Motor neuron (in vitro differentiated cells): ENCODE results near the gene BSCL2. TPM values are rescaled to one million over a fixed set of nuclear protein-coding genes. Genes with fewer than 3 reads are reported as not detected.

Experiments used
- ATAC-seq, 8 experiments: fragments of 200-7000 bp; cut with Tn5 transposase; replicated peaks in 6 of 8; 2 replicates each; pipeline ENCODE4 v1.8.0; 2021; ENCODE audit warnings: mild to moderate bottlenecking in 8 of 8, moderate library complexity in 8 of 8
- H3K27ac ChIP-seq, 2 donors: fragments of 250-450 bp; sonication (Bioruptor Pico); 2 replicates each; pipeline ENCODE4 v1.9.0; 2021; ENCODE audit warnings: antibody characterized with exemption in 2 of 2, mild to moderate bottlenecking in 2 of 2, moderate library complexity in 1 of 2
- H3K4me1 ChIP-seq, 2 donors: fragments of 250-450 bp; sonication (Bioruptor Pico); replicated peaks in 1 of 2; 2 replicates each; pipeline ENCODE4 v1.6.1; 2021; ENCODE audit warnings: antibody characterized with exemption in 2 of 2, mild to moderate bottlenecking in 2 of 2, moderate library complexity in 1 of 2
- H3K4me3 ChIP-seq, 5 donors: fragments of 250-450 bp; sonication (Bioruptor Pico); 2 replicates each; pipeline ENCODE4 v1.9.0; 2021; ENCODE audit warnings: antibody characterized with exemption in 5 of 5, mild to moderate bottlenecking in 5 of 5, moderate library complexity in 4 of 5
- WGBS, 10 experiments: fragments of 450-650 bp; shearing (Covaris generic); methylation state at CpG; one replicate each; pipeline ENCODE4 v1.0.0; 2022; 5-methylcytosine and 5-hydroxymethylcytosine counted together
- in situ Hi-C, 9 experiments: fragments of 400-800 bp; cut with MboI; loops; one replicate each; pipeline ENCODE4 v1.15.0; 2021; ENCODE audit warnings: low sequenced_read_pairs in 9 of 9, low pct_unique_long_range_greater_than_20kb in 2 of 9; ENCODE audit not compliant: unreplicated experiment in 9 of 9
- total RNA-seq, 8 experiments: library from RNA; unstranded; fragments of 300-600 nt; gene quantifications; 2 replicates each; pipeline versions ENCODE4 v1.2.3 to v1.2.4, GENCODE V29; 2022

BSCL2 gene
- total RNA-seq, 8 experiments from 2014 or later: 55.0 to 446 (median 341) TPM

- Histone ChIP-seq H3K4me1 (peaks cover 16 to 17% of the 10 kb centered on the region in 2 donors), H3K27ac (no peak overlapping the region), H3K4me3 (no peak overlapping the region)
- WGBS, 10 experiments: 0 to 100% (median 89%) methylated on average over 1 to 2 of the region's 2 CpGs; no CpG with 5 or more reads in 2 of the 10 experiments
- in situ Hi-C loops: no loop called here
- ATAC-seq: no peak
Observed at GRCh38 chr11:62673196-62673525, 34.1 kb downstream of the BSCL2 start.

- Histone ChIP-seq H3K4me1 (peaks cover 14 to 20% of the 10 kb centered on the region in 2 donors), H3K4me3 (peak within 1 kb of the TSS; percentile 45 to 75 (median 66)), H3K27ac (peak within 1 kb of the TSS; percentile 81 to 88)
- peak; percentile 67 to 93 (median 90) for ATAC-seq
- 0 to 13% (median 0%) methylated on average over 1 to 22 of the region's 59 CpGs; no CpG with 5 or more reads in 2 of the 10 experiments for WGBS, 10 experiments
- in situ Hi-C loops: no loop called here
Observed at GRCh38 chr11:62671608-62672389, 35.4 kb downstream of the BSCL2 start, which contains the start of the genes LBHD1 and UQCC3. LBHD1 (minus strand) TSS chr11:62672267; CDS start chr11:62670031, 2,236 bp downstream. UQCC3 (plus strand) TSS chr11:62671673; CDS start chr11:62671746, 73 bp downstream.

- ATAC-seq: peak; percentile 6 to 45 (median 34)
- in situ Hi-C loops: no loop called here
- H3K27ac ChIP-seq: peak overlapping the region; percentile 81 to 88
- 0 to 4% (median 1%) methylated on average over 4 to 12 of the region's 17 CpGs; no CpG with 5 or more reads in 6 of the 10 experiments for WGBS, 10 experiments
- peak overlapping the region; percentile 45 to 75 (median 66) for H3K4me3 ChIP-seq
- peaks cover 20 to 26% of the 10 kb centered on the region in 2 donors for H3K4me1 ChIP-seq
Observed at GRCh38 chr11:62671236-62671607, 36.0 kb downstream of the BSCL2 start.

GRCh38 chr11:62669420-62670161 is 37.6 kb downstream of the BSCL2 start:
- no peak overlapping the region for H3K4me3 ChIP-seq
- no peak for ATAC-seq
- WGBS, 10 experiments: 50 to 100% (median 69%) methylated on average over 1 to 3 of the region's 4 CpGs; no CpG with 5 or more reads in 2 of the 10 experiments
- peaks cover 20 to 27% of the 10 kb centered on the region in 2 donors for H3K4me1 ChIP-seq
- in situ Hi-C loops: no loop called here
- no peak overlapping the region for H3K27ac ChIP-seq

- in situ Hi-C loops: no loop called here
- WGBS, 10 experiments: 67 to 100% (median 100%) methylated on average over 1 to 2 of the region's 2 CpGs; no CpG with 5 or more reads in 5 of the 10 experiments
- H3K4me1 ChIP-seq: peaks cover 19 to 21% of the 10 kb centered on the region in 2 donors
- ATAC-seq: no peak
- no peak overlapping the region for H3K27ac ChIP-seq
- no peak overlapping the region for H3K4me3 ChIP-seq
Observed at GRCh38 chr11:62667460-62667859, 39.8 kb downstream of the BSCL2 start.

- 6 to 40% (median 32%) methylated on average over 1 to 9 of the region's 16 CpGs; no CpG with 5 or more reads in 3 of the 10 experiments for WGBS, 10 experiments
- Histone ChIP-seq H3K27ac (peak overlapping the region; percentile 57 to 69), H3K4me1 (peaks cover 19 to 21% of the 10 kb centered on the region in 2 donors), H3K4me3 (peak overlapping the region; percentile 63 to 87 (median 70))
- ATAC-seq: peak in 1 of 8 experiments; percentile 0
- in situ Hi-C loops: no loop called here
Observed at GRCh38 chr11:62666259-62666926, 40.8 kb downstream of the BSCL2 start.

- peaks cover 17 to 19% of the 10 kb centered on the region in 2 donors for H3K4me1 ChIP-seq
- H3K4me3 ChIP-seq: peak overlapping the region; percentile 63 to 87 (median 70)
- in situ Hi-C loops: no loop called here
- WGBS, 10 experiments: 0 to 5% (median 0%) methylated on average over 4 to 10 of the region's 39 CpGs; no CpG with 5 or more reads in 5 of the 10 experiments
- ATAC-seq: peak; percentile 6 to 53 (median 45)
- peak overlapping the region; percentile 57 to 69 for H3K27ac ChIP-seq
Observed at GRCh38 chr11:62665599-62666258, 41.5 kb downstream of the BSCL2 start.

- in situ Hi-C loops: no loop called here
- Histone ChIP-seq H3K4me3 (peak within 1 kb of the TSS; percentile 63 to 87 (median 70)), H3K27ac (peak within 1 kb of the TSS; percentile 71 to 77), H3K4me1 (peaks cover 14 to 16% of the 10 kb centered on the region in 2 donors)
- 0% methylated on average over 1 to 9 of the region's 47 CpGs; no CpG with 5 or more reads in 4 of the 10 experiments for WGBS, 10 experiments
- ATAC-seq: peak; percentile 83 to 91 (median 90)
Observed at GRCh38 chr11:62665075-62665598, 42.1 kb downstream of the BSCL2 start, which contains the start of the genes C11orf98 and CSKMT. C11orf98 (minus strand) TSS chr11:62665210; CDS start chr11:62665169, 41 bp downstream. CSKMT (plus strand) TSS chr11:62665312; CDS start chr11:62665880, 568 bp downstream.

- peak overlapping the region; percentile 71 to 77 for H3K27ac ChIP-seq
- peaks cover 14 to 16% of the 10 kb centered on the region in 2 donors for H3K4me1 ChIP-seq
- in situ Hi-C loops: no loop called here
- ATAC-seq: peak; percentile 15 to 58 (median 40)
- WGBS, 10 experiments: 0 to 8% (median 0%) methylated on average over 1 to 22 of the region's 36 CpGs; no CpG with 5 or more reads in 2 of the 10 experiments
- peak overlapping the region; percentile 63 to 87 (median 70) for H3K4me3 ChIP-seq
Observed at GRCh38 chr11:62664405-62665074, 42.7 kb downstream of the BSCL2 start.

GRCh38 chr11:62656796-62657429 is 50.3 kb downstream of the BSCL2 start:
- H3K4me3 ChIP-seq: no peak overlapping the region
- in situ Hi-C loops: no loop called here
- WGBS, 10 experiments: 39 to 83% (median 58%) methylated on average over 1 to 4 of the region's 5 CpGs; no CpG with 5 or more reads in 2 of the 10 experiments
- no peak for ATAC-seq
- H3K27ac ChIP-seq: no peak overlapping the region
- peaks cover 3 to 5% of the 10 kb centered on the region in 2 donors for H3K4me1 ChIP-seq

GRCh38 chr11:62654297-62654696 is 52.9 kb downstream of the BSCL2 start:
- ATAC-seq: no peak

More at GRCh38 chr11:62654297-62654696, 52.9 kb downstream of the BSCL2 start:
- Histone ChIP-seq H3K4me1 (peaks cover 3 to 7% of the 10 kb centered on the region in 2 donors), H3K27ac (no peak overlapping the region), H3K4me3 (no peak overlapping the region)
- 40 to 100% (median 93%) methylated on average over 1 to 10 of the region's 11 CpGs; no CpG with 5 or more reads in 4 of the 10 experiments for WGBS, 10 experiments
- in situ Hi-C loops: no loop called here
